B cell (primary cell): ENCODE measurements around the gene LIPC. TPM values are rescaled to one million over a fixed set of nuclear protein-coding genes. Genes with fewer than 3 reads are reported as not detected.

ENCODE experiments used
- ATAC-seq: fragments of 200-7000 bp; cut with Tn5 transposase; one replicate; pipeline ENCODE4 v1.10.0; 2021; ENCODE audit warnings: low read depth, mild to moderate bottlenecking, moderate number of reproducible peaks, moderate library complexity
- CTCF ChIA-PET: fragments of 350-600 bp; sonication (Branson Sonifier 250); formaldehyde crosslinking; loops from one replicate; lab custom pipeline; 2021; ENCODE audit warnings: antibody characterized with exemption, inconsistent platforms; lab: Charles Lee
- POLR2A ChIA-PET: fragments of 350-600 bp; sonication (Branson Sonifier 250); formaldehyde crosslinking; loops from one replicate; lab custom pipeline; 2021; ENCODE audit warnings: antibody characterized with exemption; lab: Charles Lee
- DNase-seq: peaks from one replicate; pipeline ENCODE4 v3.0.0; 2013
- H2AFZ ChIP-seq: 2 replicates; pipeline ENCODE4 v1.6.1; 2012; ENCODE audit warnings: mild to moderate bottlenecking, low read depth, low read length; ENCODE audit not compliant: insufficient read depth, poor library complexity, severe bottlenecking
- H3K27ac ChIP-seq, 2 donors: 1 replicate in 1 of 2; 2 replicates in 1 of 2; pipeline ENCODE4 v1.5.1; 2012 to 2013; ENCODE audit warnings: low read length in 2 of 2, mild to moderate bottlenecking in 2 of 2, moderate library complexity in 1 of 2
- H3K27me3 ChIP-seq, 4 experiments: fragments of 200-600 bp in 1 of 4; sonication (generic) in 1 of 4; replicated peaks in 1 of 4; 1 replicate in 2 of 4; 2 replicates in 2 of 4; pipeline versions ENCODE4 v1.6.1 to v1.7.0; 2013 to 2016; ENCODE audit warnings: low read length in 3 of 4, mild to moderate bottlenecking in 2 of 4, mixed read lengths in 1 of 4, moderate library complexity in 1 of 4; ENCODE audit not compliant: insufficient read depth in 4 of 4, control insufficient read depth in 3 of 4; ENCODE audit errors: control extremely low read depth in 1 of 4
- H3K36me3 ChIP-seq, 2 experiments: replicated peaks in 1 of 2; 1 replicate in 1 of 2; 2 replicates in 1 of 2; pipeline versions ENCODE4 v1.6.1 to v1.7.1; 2013; ENCODE audit warnings: low read length in 1 of 2; ENCODE audit not compliant: insufficient read depth in 2 of 2, control insufficient read depth in 1 of 2; ENCODE audit errors: control extremely low read depth in 1 of 2, extremely low read depth in 1 of 2
- H3K4me1 ChIP-seq, 2 donors: fragments of 200-600 bp in 1 of 2; sonication (generic) in 1 of 2; 1 replicate in 1 of 2; 2 replicates in 1 of 2; pipeline versions ENCODE4 v1.5.1 to v1.6.1; 2013 to 2017; ENCODE audit warnings: low read length in 2 of 2; ENCODE audit not compliant: control insufficient read depth in 2 of 2, insufficient read depth in 2 of 2
- H3K4me2 ChIP-seq: replicated peaks from 2 replicates; pipeline ENCODE3; 2012; ENCODE audit warnings: mild to moderate bottlenecking, low read depth, low read length; ENCODE audit not compliant: poor library complexity, severe bottlenecking
- H3K4me3 ChIP-seq, 5 experiments: fragments of 200-600 bp in 1 of 5; sonication (generic) in 1 of 5; 1 replicate in 3 of 5; 2 replicates in 2 of 5; pipeline versions ENCODE4 v1.5.1 to v1.7.0; 2011 to 2016; ENCODE audit warnings: low read length in 4 of 5, mild to moderate bottlenecking in 4 of 5, low read depth in 2 of 5, control low read depth in 1 of 5, moderate library complexity in 1 of 5; ENCODE audit not compliant: insufficient read depth in 1 of 5; ENCODE audit errors: control extremely low read depth in 1 of 5, extremely low read depth in 1 of 5
- H3K79me2 ChIP-seq: fragments of 200-600 bp; sonication (generic); one replicate; pipeline ENCODE4 v1.6.0; 2016; ENCODE audit warnings: low read length; ENCODE audit not compliant: control insufficient read depth, insufficient read depth
- H3K9ac ChIP-seq: fragments of 200-600 bp; sonication (generic); 2 replicates; pipeline ENCODE4 v1.6.1; 2017; ENCODE audit warnings: mild to moderate bottlenecking, low read length, moderate library complexity
- H3K9me3 ChIP-seq, 3 donors: one replicate each; pipeline versions ENCODE4 v1.6.1 to v1.7.1; 2013; ENCODE audit warnings: low read length in 2 of 3; ENCODE audit not compliant: control insufficient read depth in 2 of 3, insufficient read depth in 1 of 3; ENCODE audit errors: control extremely low read depth in 1 of 3
- H4K20me1 ChIP-seq: 2 replicates; pipeline ENCODE4 v1.6.0; 2012; ENCODE audit warnings: mild to moderate bottlenecking, low read length; ENCODE audit not compliant: insufficient read depth, control insufficient read depth, poor library complexity, severe bottlenecking
- H3K27ac Mint-ChIP-seq: one replicate; pipeline ENCODE4 v1.8.0; 2021; ENCODE audit warnings: mixed read lengths
- H3K27me3 Mint-ChIP-seq: one replicate; pipeline ENCODE4 v1.8.0; 2021; ENCODE audit warnings: mixed read lengths
- H3K4me1 Mint-ChIP-seq: one replicate; pipeline ENCODE4 v1.8.0; 2021; ENCODE audit warnings: mixed read lengths
- H3K4me3 Mint-ChIP-seq: one replicate; pipeline ENCODE4 v1.8.0; 2021; ENCODE audit warnings: mixed read lengths
- H3K9me3 Mint-ChIP-seq: one replicate; pipeline ENCODE4 v1.8.0; 2022; ENCODE audit warnings: mixed read lengths; ENCODE audit not compliant: insufficient read depth
- EZH2 ChIP-seq: IDR thresholded peaks from 2 replicates; pipeline ENCODE4 v1.6.1; 2012; ENCODE audit warnings: borderline replicate concordance, low read depth, mild to moderate bottlenecking, moderate library complexity, low read length; ENCODE audit not compliant: insufficient read depth, poor library complexity, severe bottlenecking
- WGBS: methylation state at CpG from one replicate; pipeline ENCODE4 v1.1.5; 2013; ENCODE audit warnings: missing lambda C conversion rate; ENCODE audit not compliant: insufficient coverage; 5-methylcytosine and 5-hydroxymethylcytosine counted together
- intact Hi-C: fragments of 100-400 bp; cut with micrococcal nuclease; formaldehyde crosslinking; loops from one replicate; pipeline ENCODE4 v1.10.0; 2022
- polyA plus RNA-seq: library from polyadenylated mRNA; depleted of rRNA; stranded (reverse); fragments of >200 nt; gene quantifications from 2 replicates; pipeline ENCODE4 v1.2.3, GENCODE V29; 2012
- total RNA-seq, 2 donors: library from RNA; stranded (reverse); fragments of 120-200 nt in 1 of 2; gene quantifications; 1 replicate in 1 of 2; 2 replicates in 1 of 2; pipeline versions ENCODE4 v1.2.3 to v1.2.4, GENCODE V29; 2013 to 2022
- TF ChIP-seq, protein P1 (sequence below): fragments of 200-600 bp; IDR thresholded peaks from one replicate; pipeline ENCODE4 v1.8.0; 2022; ENCODE audit warnings: antibody characterized with exemption, mild to moderate bottlenecking

LIPC gene
- total and polyA plus RNA-seq, 2 donors (not counting 1 experiment from before 2014, with no cell fraction given) = not detected

DNA sequence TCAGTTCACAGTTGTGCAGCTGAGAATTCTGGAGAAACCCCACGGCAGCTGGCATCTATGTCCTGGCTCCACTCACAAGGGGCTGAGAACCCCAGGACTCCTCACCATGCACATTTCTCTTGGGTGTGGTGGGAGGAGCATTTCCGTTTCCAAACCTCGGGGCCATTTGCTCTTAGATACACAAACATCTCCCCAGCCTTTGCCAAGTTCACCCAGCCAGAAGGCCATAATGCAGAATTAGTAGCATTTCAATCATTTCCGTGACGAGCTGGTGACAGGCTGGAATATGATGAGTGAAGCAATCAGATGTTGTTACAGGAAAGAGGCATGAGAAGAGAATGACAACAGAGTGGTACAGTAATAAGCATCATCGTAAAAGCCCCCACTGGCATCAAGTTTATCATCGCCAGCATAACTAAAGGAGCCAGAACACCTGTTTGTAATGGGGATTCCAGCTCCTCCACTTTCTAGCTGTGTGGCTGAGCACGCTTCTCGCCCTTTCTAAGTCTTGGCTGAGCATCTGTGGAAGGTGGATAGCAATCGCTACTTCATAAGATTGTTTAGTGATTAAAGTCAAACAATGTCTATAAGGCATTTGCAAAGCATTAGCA is 82.0 kb downstream of the LIPC start:
- no peak for ATAC-seq
- Histone ChIP-seq H3K9me3 (no peaks in the 10 kb centered on the region), H3K4me3 (no peak overlapping the region), H3K79me2 (no peaks in the 10 kb centered on the region), H3K4me2 (no peak overlapping the region), H3K4me1 (peaks cover 15 to 22% of the 10 kb centered on the region in 2 donors), H3K27me3 (no peaks in the 10 kb centered on the region), H3K9ac (no peak overlapping the region), H4K20me1 (no peaks in the 10 kb centered on the region), H2AFZ (no peak overlapping the region), H3K36me3 (no peaks in the 10 kb centered on the region), H3K27ac (no peak overlapping the region)
- WGBS = 95% methylated on average over 4 of the region's 10 CpGs
- ChIA-PET CTCF (no interaction called here), POLR2A (no interaction called here)
- TF ChIP-seq, protein P1, sequence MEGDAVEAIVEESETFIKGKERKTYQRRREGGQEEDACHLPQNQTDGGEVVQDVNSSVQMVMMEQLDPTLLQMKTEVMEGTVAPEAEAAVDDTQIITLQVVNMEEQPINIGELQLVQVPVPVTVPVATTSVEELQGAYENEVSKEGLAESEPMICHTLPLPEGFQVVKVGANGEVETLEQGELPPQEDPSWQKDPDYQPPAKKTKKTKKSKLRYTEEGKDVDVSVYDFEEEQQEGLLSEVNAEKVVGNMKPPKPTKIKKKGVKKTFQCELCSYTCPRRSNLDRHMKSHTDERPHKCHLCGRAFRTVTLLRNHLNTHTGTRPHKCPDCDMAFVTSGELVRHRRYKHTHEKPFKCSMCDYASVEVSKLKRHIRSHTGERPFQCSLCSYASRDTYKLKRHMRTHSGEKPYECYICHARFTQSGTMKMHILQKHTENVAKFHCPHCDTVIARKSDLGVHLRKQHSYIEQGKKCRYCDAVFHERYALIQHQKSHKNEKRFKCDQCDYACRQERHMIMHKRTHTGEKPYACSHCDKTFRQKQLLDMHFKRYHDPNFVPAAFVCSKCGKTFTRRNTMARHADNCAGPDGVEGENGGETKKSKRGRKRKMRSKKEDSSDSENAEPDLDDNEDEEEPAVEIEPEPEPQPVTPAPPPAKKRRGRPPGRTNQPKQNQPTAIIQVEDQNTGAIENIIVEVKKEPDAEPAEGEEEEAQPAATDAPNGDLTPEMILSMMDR = no peak
- no peak for TF ChIP-seq EZH2
- Mint-ChIP-seq H3K27me3 (no peaks in the 10 kb centered on the region), H3K27ac (no peak overlapping the region), H3K4me3 (no peak overlapping the region), H3K9me3 (peaks cover 2% of the 10 kb centered on the region), H3K4me1 (peaks cover 18% of the 10 kb centered on the region)
- intact Hi-C loops = no loop called here
- DNase-seq = no peak

DNA sequence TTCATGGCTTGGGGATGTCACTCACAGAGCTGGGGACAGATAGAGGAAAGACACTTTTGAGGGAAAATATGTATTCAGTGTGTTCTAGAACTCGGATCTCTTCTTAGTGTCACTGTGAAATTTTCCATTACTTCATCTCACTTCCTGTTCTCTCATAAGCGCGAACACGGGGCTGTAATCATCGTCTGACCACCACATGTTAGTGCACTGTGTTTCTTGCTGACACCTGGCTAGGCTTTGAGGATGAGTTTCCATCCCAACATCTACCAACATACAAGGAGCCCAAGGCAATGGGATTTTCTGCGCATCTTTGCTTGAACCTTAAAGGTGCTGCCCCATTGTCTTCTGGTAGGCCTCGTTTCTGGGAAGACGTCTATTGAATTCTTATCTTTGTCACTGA is 84.0 kb downstream of the LIPC start:
- ChIA-PET CTCF (interaction anchor here (0.9 kb wide), 1 partner anchor 31 kb away, joined by 4 read pairs; no protein-coding TSS in a partner anchor), POLR2A (no interaction called here)
- no peak for ATAC-seq
- no peak overlapping the region for H3K9ac ChIP-seq
- no peak overlapping the region for H3K4me2 ChIP-seq
- no peak overlapping the region for H3K4me3 ChIP-seq
- no peaks in the 10 kb centered on the region for H3K27me3 ChIP-seq
- DNase-seq = no peak
- no peak overlapping the region for H3K27ac Mint-ChIP-seq
- H2AFZ ChIP-seq = peak overlapping the region; percentile 58
- no peak overlapping the region for H3K4me3 Mint-ChIP-seq
- TF ChIP-seq, protein P1 = no peak
- TF ChIP-seq EZH2 = no peak
- WGBS = 22% methylated on average over 5 of the region's 8 CpGs
- peaks cover 2% of the 10 kb centered on the region for H3K9me3 Mint-ChIP-seq
- intact Hi-C loops = no loop called here
- H3K27ac ChIP-seq = no peak overlapping the region
- no peaks in the 10 kb centered on the region for H3K36me3 ChIP-seq
- no peaks in the 10 kb centered on the region for H3K9me3 ChIP-seq
- no peaks in the 10 kb centered on the region for H4K20me1 ChIP-seq
- peaks cover 21% of the 10 kb centered on the region for H3K4me1 Mint-ChIP-seq
- peaks cover 4% of the 10 kb centered on the region for H3K27me3 Mint-ChIP-seq
- H3K79me2 ChIP-seq = no peaks in the 10 kb centered on the region
- H3K4me1 ChIP-seq = peaks cover 15 to 22% of the 10 kb centered on the region in 2 donors
